K562 (cell line): ENCODE data around the gene CLEC1A. TPM values are rescaled to one million over a fixed set of nuclear protein-coding genes. Genes with fewer than 3 reads are reported as not detected.

ENCODE experiments used
- ATAC-seq: fragments of 200-7000 bp; cut with Tn5 transposase; 3 replicates; pipeline ENCODE4 v1.9.1; 2020; ENCODE audit warnings: moderate library complexity
- BruUV-seq: library from RNA; stranded (reverse); fragments of 400-500 nt; replicated peaks from 2 replicates; lab custom pipeline; 2021; lab: Mats Ljungman, UMichigan
- CTCF ChIA-PET: fragments of 300-600 bp; formaldehyde crosslinking; extraction: SDS; loops from one replicate; lab custom pipeline; 2021; ENCODE audit warnings: low intra/inter-chr PET ratio; lab: Yijun Ruan, JAX
- POLR2A ChIA-PET: fragments of 300-600, 350-650 bp; sonication (Branson Sonifier 250); formaldehyde crosslinking; extraction: SDS; loops from one replicate; lab custom pipeline; 2021; ENCODE audit warnings: antibody characterized with exemption, inconsistent platforms; lab: Yijun Ruan, JAX
- DNase-seq, 4 experiments: peaks; one replicate each; pipeline versions ENCODE4 v3.0.0 to v3.0.0-alpha.2; 2011 to 2018; ENCODE audit warnings: low spot score in 3 of 4, mixed read lengths in 3 of 4; ENCODE audit errors: extremely low read depth in 1 of 4
- FAIRE-seq: peaks from 2 replicates; lab custom pipeline; 2011; peaks lifted over from hg19 to GRCh38; lab: Jason Lieb, UNC
- H2AFZ ChIP-seq: 2 replicates; pipeline ENCODE4 v1.6.0; 2011; ENCODE audit warnings: low read depth, low read length, control low read depth, inconsistent platforms
- H3K27ac ChIP-seq: fragments of 200-600 bp; 3 replicates; pipeline ENCODE4 v1.8.0; 2011; ENCODE audit warnings: low read depth, mild to moderate bottlenecking, control low read depth, inconsistent platforms, low read length, moderate library complexity, mixed read lengths; ENCODE audit errors: extremely low read depth
- H3K27me3 ChIP-seq, 2 experiments: fragments of 300-600 bp in 1 of 2; 2 replicates in 1 of 2; 3 replicates in 1 of 2; pipeline versions ENCODE4 v1.6.0 to v1.8.0; 2011; ENCODE audit warnings: inconsistent platforms in 2 of 2, low read length in 2 of 2, mild to moderate bottlenecking in 1 of 2, mixed read lengths in 1 of 2, moderate library complexity in 1 of 2; ENCODE audit not compliant: control insufficient read depth in 2 of 2, insufficient read depth in 2 of 2
- H3K36me3 ChIP-seq: fragments of 300-600 bp; 3 replicates; pipeline ENCODE4 v1.8.0; 2011; ENCODE audit warnings: mild to moderate bottlenecking, low read length, inconsistent platforms; ENCODE audit not compliant: control insufficient read depth, insufficient read depth
- H3K4me1 ChIP-seq, 2 experiments: fragments of 200-600 bp in 1 of 2; replicated peaks in 1 of 2; 2 replicates in 1 of 2; 3 replicates in 1 of 2; pipeline versions ENCODE4 v1.5.1 to v1.8.0; 2011; ENCODE audit warnings: inconsistent platforms in 2 of 2, low read length in 2 of 2, mild to moderate bottlenecking in 1 of 2, mixed read lengths in 1 of 2, moderate library complexity in 1 of 2; ENCODE audit not compliant: control insufficient read depth in 2 of 2, insufficient read depth in 2 of 2
- H3K4me2 ChIP-seq: 2 replicates; pipeline ENCODE4 v1.6.1; 2011; ENCODE audit warnings: low read length, control low read depth, inconsistent platforms, mixed read lengths; ENCODE audit not compliant: insufficient read depth
- H3K4me3 ChIP-seq: fragments of 200-600 bp; sonication (generic), shearing (Covaris generic); 2 replicates; pipeline ENCODE4 v1.5.1; 2016; ENCODE audit warnings: control low read depth, inconsistent platforms
- H3K79me2 ChIP-seq: fragments of 200-600 bp; 3 replicates; pipeline ENCODE4 v1.8.0; 2011; ENCODE audit warnings: low read length, inconsistent platforms; ENCODE audit not compliant: control insufficient read depth, insufficient read depth
- H3K9ac ChIP-seq, 2 experiments: 2 replicates each; pipeline versions ENCODE4 v1.6.0 to v1.6.1; 2011; ENCODE audit warnings: low read depth in 2 of 2, low read length in 2 of 2, control low read depth in 1 of 2, inconsistent platforms in 1 of 2, mild to moderate bottlenecking in 1 of 2, mixed read lengths in 1 of 2; ENCODE audit not compliant: insufficient read depth in 1 of 2
- H3K9me1 ChIP-seq: one replicate; pipeline ENCODE4 v1.6.0; 2011; ENCODE audit warnings: inconsistent platforms, mild to moderate bottlenecking, low read length, moderate library complexity; ENCODE audit not compliant: control insufficient read depth, insufficient read depth
- H3K9me3 ChIP-seq: replicated peaks from 2 replicates; pipeline ENCODE4 v1.5.1; 2011; ENCODE audit warnings: low read depth, low read length, inconsistent platforms; ENCODE audit not compliant: control insufficient read depth, insufficient read depth
- H4K20me1 ChIP-seq: replicated peaks from 2 replicates; pipeline ENCODE4 v1.6.1; 2011; ENCODE audit warnings: low read length, inconsistent platforms, mixed read lengths; ENCODE audit not compliant: control insufficient read depth, insufficient read depth
- CTCF ChIP-seq, 3 experiments: IDR thresholded peaks in 2 of 3; conservative IDR thresholded peaks in 1 of 3; 2 replicates each; pipeline ENCODE4 v1.5.1; 2011 to 2012; ENCODE audit warnings: low read length in 3 of 3, mild to moderate bottlenecking in 3 of 3, control low read depth in 2 of 3, improper control_type of control experiment in 1 of 3, inconsistent platforms in 1 of 3, low read depth in 1 of 3, mixed read lengths in 1 of 3, moderate library complexity in 1 of 3; ENCODE audit not compliant: insufficient read depth in 2 of 3
- DIDO1 ChIP-seq: fragments of 450-650 bp; IDR thresholded peaks from 2 replicates; pipeline ENCODE4 v1.6.1; 2016; ENCODE audit warnings: low read depth, missing biosample characterization, missing genetic modification characterization
- HDAC6 ChIP-seq: IDR thresholded peaks from 2 replicates; pipeline ENCODE4 v1.6.1; 2012; ENCODE audit warnings: low read depth, mild to moderate bottlenecking, control low read depth, inconsistent platforms, low read length, moderate library complexity
- HMG20B ChIP-seq: fragments of 250-450 bp; sonication (Bioruptor Pico); IDR thresholded peaks from 2 replicates; pipeline ENCODE4 v1.5.0; 2021; ENCODE audit warnings: mild to moderate bottlenecking
- ID3 ChIP-seq, 2 experiments: fragments of 250-450 bp in 1 of 2; fragments of 450-650 bp in 1 of 2; sonication (Bioruptor Pico) in 1 of 2; IDR thresholded peaks; 2 replicates each; pipeline versions ENCODE4 v1.6.1 to v1.8.0; 2016 to 2021; ENCODE audit warnings: mild to moderate bottlenecking in 2 of 2, moderate library complexity in 2 of 2, missing compliant biosample characterization in 1 of 2, missing genetic modification characterization in 1 of 2
- MCM3 ChIP-seq: fragments of 450-650 bp; IDR thresholded peaks from 2 replicates; pipeline ENCODE4 v1.6.1; 2016
- POLR3A ChIP-seq: IDR thresholded peaks from 2 replicates; pipeline ENCODE4 v1.6.1; 2011; ENCODE audit warnings: borderline replicate concordance, mild to moderate bottlenecking, moderate library complexity; ENCODE audit not compliant: insufficient read length, insufficient read depth; ENCODE audit errors: extremely low read depth
- PYGO2 ChIP-seq: fragments of 450-650 bp; IDR thresholded peaks from 2 replicates; pipeline ENCODE4 v1.6.1; 2016; ENCODE audit warnings: mild to moderate bottlenecking, missing genetic modification characterization, moderate library complexity, missing compliant biosample characterization
- TAF7 ChIP-seq: fragments of 450-650 bp; IDR thresholded peaks from 2 replicates; pipeline ENCODE4 v1.6.1; 2016; ENCODE audit warnings: missing genetic modification characterization, missing compliant biosample characterization
- TAL1 ChIP-seq: fragments of 450-650 bp; IDR thresholded peaks from 2 replicates; pipeline ENCODE4 v1.6.1; 2016; ENCODE audit warnings: mild to moderate bottlenecking
- WGBS: fragments of 100-300 bp; shearing (Covaris generic); methylation state at CpG from one replicate; pipeline ENCODE4 v1.1.6; 2016; ENCODE audit warnings: low coverage, mixed read lengths; ENCODE audit not compliant: insufficient coverage; ENCODE audit errors: missing lambda C conversion rate; 5-methylcytosine and 5-hydroxymethylcytosine counted together
- in situ Hi-C: fragments of 300-500 bp; cut with MboI; formaldehyde crosslinking; loops from 4 replicates; pipeline ENCODE4 v1.15.0; 2018; ENCODE audit warnings: inconsistent platforms, mixed read lengths
- intact Hi-C: fragments of 100-400 bp; cut with micrococcal nuclease; formaldehyde crosslinking; loops from 2 replicates; pipeline ENCODE4 v1.14.2; 2022
- polyA plus RNA-seq, 8 experiments: library from polyadenylated mRNA; depleted of rRNA in 4 of 8; stranded (reverse) in 5 of 8; unstranded in 3 of 8; fragments of >200 nt; fragmentation: Nextera tagmentation in 2 of 8; fragmentation: Illumina TruSeq in 1 of 8; extraction: Ambion mirVana in 2 of 8; extraction: Trizol in 1 of 8; gene quantifications; 2 replicates each; pipeline versions ENCODE4 v1.2.1 to v1.2.3, GENCODE V29; 2011 to 2014; ENCODE audit warnings: inconsistent platforms in 1 of 8, missing spikeins in 1 of 8
- total RNA-seq, 7 experiments: library from RNA; depleted of rRNA in 6 of 7; stranded (reverse); fragments of >200 nt in 6 of 7; fragmentation: Illumina TruSeq in 2 of 7; extraction: Trizol in 2 of 7; gene quantifications; 2 replicates each; pipeline versions ENCODE4 v1.2.1 to v1.2.3, GENCODE V29; 2011 to 2021; ENCODE audit warnings: low replicate concordance in 1 of 7

The CLEC1A gene
- total and polyA plus RNA-seq, 9 of the 15 experiments (the other 6 are each of a cell fraction or from before 2014, with no cell fraction given), result 0.04 TPM; not detected in 8

- POLR2A ChIA-PET, result no interaction called here
- H3K4me2 ChIP-seq, result no peak overlapping the region
- no TSS peak for BruUV-seq
Measured at GRCh38 chr12:10069976-10070375, 28.8 kb downstream of the CLEC1A start.

More at GRCh38 chr12:10069976-10070375, 28.8 kb downstream of the CLEC1A start:
- Histone ChIP-seq H3K9me1 (no peaks in the 10 kb centered on the region), H4K20me1 (no peaks in the 10 kb centered on the region)
- CTCF ChIA-PET, result no interaction called here
- intact Hi-C loops, result no loop called here
- TF ChIP-seq MCM3 (no peak), HDAC6 (no peak), HMG20B (no peak), DIDO1 (tag) (no peak), TAL1 (no peak), PYGO2 (tag) (no peak), POLR3A (no peak), CTCF (IDR thresholded peaks at IDR 0.05 in 2 of 3, conservative IDR thresholded peaks at IDR 0.05 in 1 of 3; ENCODE audit: insufficient read depth in 2 of 3, low read depth in 1 of 3, low read length in 3 of 3) (no peak), ID3 (CRISPR knock-in tag; IDR thresholded peaks at IDR 0.05) (no peak), ID3 (tag; IDR thresholded peaks at IDR 0.05) (no peak), TAF7 (tag) (no peak)
- TF ChIP-seq, all 486 proteins: peak for 0
- 0% methylated on average over 3 of the region's 3 CpGs for WGBS
- Histone ChIP-seq H2AFZ (no peak overlapping the region), H3K4me3 (no peak overlapping the region), H3K9me3 (no peaks in the 10 kb centered on the region), H3K4me1 (no peaks in the 10 kb centered on the region), H3K9ac (no peak overlapping the region), H3K79me2 (no peaks in the 10 kb centered on the region), H3K27ac (no peak overlapping the region), H3K27me3 (no peaks in the 10 kb centered on the region; a peak in 2 of 5 replicates), H3K36me3 (no peaks in the 10 kb centered on the region)
- in situ Hi-C loops, result no loop called here
- DNase-seq (no peak), FAIRE-seq (no peak), ATAC-seq (no peak)
